HepG2 (cell line): ENCODE data around the gene PSENEN. TPM values are rescaled to one million over a fixed set of nuclear protein-coding genes. Genes with fewer than 3 reads are reported as not detected.
A peak's percentile ranks its signal among the peaks of the same experiment; 100 is the strongest.

Experiments used
- EZH2 ChIP-seq: conservative IDR thresholded peaks from 2 replicates; pipeline ENCODE4 v1.6.1; 2012; ENCODE audit warnings: mild to moderate bottlenecking, low read depth, low read length, moderate library complexity
- GLMP ChIP-seq: sonication (generic); formaldehyde crosslinking; IDR thresholded peaks from 2 replicates; pipeline ENCODE4 v1.9.0; 2021; ENCODE audit warnings: missing genetic modification reagents, mild to moderate bottlenecking, borderline replicate concordance
- GMEB1 ChIP-seq: sonication (generic); formaldehyde crosslinking; IDR thresholded peaks from 2 replicates; pipeline ENCODE4 v1.5.1; 2020; ENCODE audit warnings: missing genetic modification reagents, mild to moderate bottlenecking, borderline replicate concordance
- HMG20A ChIP-seq: IDR thresholded peaks from 2 replicates; pipeline ENCODE4 v1.6.1; 2016; ENCODE audit warnings: borderline replicate concordance
- MYC ChIP-seq: sonication (generic); formaldehyde crosslinking; IDR thresholded peaks from 2 replicates; pipeline ENCODE4 v1.9.0; 2021; ENCODE audit warnings: missing genetic modification reagents, borderline replicate concordance
- NFKB2 ChIP-seq: sonication (generic); formaldehyde crosslinking; IDR thresholded peaks from 2 replicates; pipeline ENCODE4 v1.4.0; 2020; ENCODE audit warnings: missing genetic modification reagents, borderline replicate concordance
- ONECUT2 ChIP-seq: sonication (generic); formaldehyde crosslinking; IDR thresholded peaks from 2 replicates; pipeline ENCODE4 v1.4.0; 2020; ENCODE audit warnings: missing genetic modification reagents
- PHF20 ChIP-seq: sonication (generic); formaldehyde crosslinking; IDR thresholded peaks from 2 replicates; pipeline ENCODE4 v1.5.0; 2020; ENCODE audit warnings: mild to moderate bottlenecking, missing genetic modification reagents
- SALL2 ChIP-seq: sonication (generic); formaldehyde crosslinking; IDR thresholded peaks from 2 replicates; pipeline ENCODE4 v1.8.1; 2023; ENCODE audit warnings: mild to moderate bottlenecking, missing genetic modification reagents, inconsistent platforms
- SMAD1 ChIP-seq: sonication (generic); formaldehyde crosslinking; IDR thresholded peaks from 2 replicates; pipeline ENCODE4 v1.4.0; 2020; ENCODE audit warnings: missing genetic modification reagents, low read depth, mild to moderate bottlenecking, borderline replicate concordance
- SMYD3 ChIP-seq: sonication (generic); formaldehyde crosslinking; IDR thresholded peaks from 2 replicates; pipeline ENCODE4 v1.8.1; 2023; ENCODE audit warnings: mild to moderate bottlenecking, missing genetic modification reagents
- TIGD3 ChIP-seq: sonication (generic); formaldehyde crosslinking; IDR thresholded peaks from 2 replicates; pipeline ENCODE4 v1.5.1; 2020; ENCODE audit warnings: mild to moderate bottlenecking, missing genetic modification reagents, borderline replicate concordance
- TRIM22 ChIP-seq: fragments of 450-650 bp; IDR thresholded peaks from 2 replicates; pipeline ENCODE4 v1.6.1; 2017
- ZBTB14 ChIP-seq: sonication (generic); formaldehyde crosslinking; IDR thresholded peaks from 2 replicates; pipeline ENCODE4 v1.4.0; 2020; ENCODE audit warnings: missing genetic modification reagents
- ZFP62 ChIP-seq: sonication (generic); formaldehyde crosslinking; IDR thresholded peaks from 2 replicates; pipeline ENCODE4 v1.4.0; 2020; ENCODE audit warnings: missing genetic modification reagents
- ZNF576 ChIP-seq: sonication (generic); formaldehyde crosslinking; IDR thresholded peaks from 2 replicates; pipeline ENCODE4 v1.4.0; 2020; ENCODE audit warnings: mild to moderate bottlenecking, missing genetic modification reagents
- ZNF644 ChIP-seq: IDR thresholded peaks from 2 replicates; pipeline ENCODE4 v1.6.1; 2016; ENCODE audit warnings: low read depth
- ZNF660 ChIP-seq: sonication (generic); formaldehyde crosslinking; IDR thresholded peaks from 2 replicates; pipeline ENCODE4 v1.5.1; 2020; ENCODE audit warnings: mild to moderate bottlenecking, low read depth, missing genetic modification reagents, borderline replicate concordance
- polyA plus RNA-seq, 8 experiments: library from polyadenylated mRNA; depleted of rRNA in 3 of 8; stranded (reverse) in 7 of 8; unstranded in 1 of 8; fragments of >200 nt; fragmentation: Illumina TruSeq in 4 of 8; extraction: Trizol in 4 of 8; gene quantifications; 2 replicates each; pipeline versions ENCODE4 v1.2.1 to v1.2.3, GENCODE V29; 2011 to 2016; ENCODE audit warnings: low read depth in 4 of 8, missing spikeins in 1 of 8, mixed read lengths in 1 of 8; ENCODE audit not compliant: insufficient read depth in 1 of 8
- total RNA-seq, 5 experiments: library from RNA; depleted of rRNA; stranded (reverse); fragments of >200 nt; fragmentation: Illumina TruSeq; extraction: Trizol; gene quantifications; 2 replicates each; pipeline ENCODE4 v1.2.3, GENCODE V29; 2016; ENCODE audit warnings: low read depth in 1 of 5

PSENEN gene
- total and polyA plus RNA-seq, 2 of the 13 experiments (the other 11 are each of a cell fraction or from before 2014, with no cell fraction given), result 16.9 to 34.2 TPM

GRCh38 chr19:35702223-35703012 lies 43.0 kb upstream of the PSENEN start (continued):
- TF ChIP-seq TIGD3 (CRISPR knock-in tag) (no peak), SMAD1 (CRISPR knock-in tag) (peak; percentile 51; the same call in 1 of the 2 replicates), EZH2 (no peak), NFKB2 (no peak; the same call in 1 of the 2 replicates), ONECUT2 (CRISPR knock-in tag) (no peak), GLMP (CRISPR knock-in tag) (no peak), ZFP62 (CRISPR knock-in tag) (no peak), PHF20 (no peak; the same call in 1 of the 2 replicates), ZNF576 (CRISPR knock-in tag) (no peak), MYC (CRISPR knock-in tag) (peak; percentile 23; the same call in 1 of the 2 replicates), GMEB1 (no peak; the same call in 1 of the 2 replicates), ZNF660 (CRISPR knock-in tag) (no peak), ZNF644 (CRISPR knock-in tag) (no peak), TRIM22 (no peak), SALL2 (CRISPR knock-in tag) (0 out of 2 replicates have a peak, but pooled peaks have one; percentile 54), ZBTB14 (no peak), SMYD3 (CRISPR knock-in tag) (0 out of 2 replicates have a peak, but pooled peaks have one; percentile 50), HMG20A (CRISPR knock-in tag) (no peak)
